NOMO-1 treated with DMSO at 0.1 percent for 48 hours (cell line): ENCODE data around the gene ARHGAP19.
"Not testable (repeated sequence)": the region's sequence is repeated elsewhere in the genome, so short reads cannot be mapped to it uniquely, and the experiment has no call there.

ENCODE experiments used
- DNase-seq: peaks from one replicate; lab custom pipeline; 2025; ENCODE audit not compliant: unreplicated experiment; lab: John Stamatoyannopoulos, UW

Gene ARHGAP19

GRCh38 chr10:97321804-97322190, 29.4 kb upstream of the ARHGAP19 start:
- DNase-seq, result no peak

- peak; percentile 55 for DNase-seq
Observed at GRCh38 chr10:97321032-97321803, 28.8 kb upstream of the ARHGAP19 start.

- no peak for DNase-seq
Observed at GRCh38 chr10:97320480-97321031, 28.1 kb upstream of the ARHGAP19 start.

GRCh38 chr10:97319671-97320479, 27.4 kb upstream of the ARHGAP19 start:
- DNase-seq, result peak; percentile 69

GRCh38 chr10:97318772-97319651, 26.6 kb upstream of the ARHGAP19 start, which contains the start of gene FRAT1:
FRAT1 (plus strand) TSS chr10:97319271; CDS start chr10:97319454, 183 bp downstream.
- DNase-seq, result peak; percentile 80

- DNase-seq, result peak; percentile 32
Observed at GRCh38 chr10:97314671-97315070, 22.2 kb upstream of the ARHGAP19 start.

- no peak for DNase-seq
Observed at GRCh38 chr10:97312897-97313296, 20.5 kb upstream of the ARHGAP19 start.

- DNase-seq, result no peak
Observed at GRCh38 chr10:97311111-97311626, 18.7 kb upstream of the ARHGAP19 start.

- peak; percentile 32 for DNase-seq
Observed at GRCh38 chr10:97307866-97308780, 15.7 kb upstream of the ARHGAP19 start.

- DNase-seq, result no peak
Observed at GRCh38 chr10:97307441-97307840, 15.0 kb upstream of the ARHGAP19 start.

GRCh38 chr10:97302088-97302791, 9.8 kb upstream of the ARHGAP19 start:
- no peak for DNase-seq

GRCh38 chr10:97300980-97301379, 8.5 kb upstream of the ARHGAP19 start:
- no peak for DNase-seq

- no peak for DNase-seq
Observed at GRCh38 chr10:97298223-97298571, 5.8 kb upstream of the ARHGAP19 start.

GRCh38 chr10:97297556-97298222, 5.3 kb upstream of the ARHGAP19 start:
- DNase-seq, result no peak

- DNase-seq, result no peak
Observed at GRCh38 chr10:97292862-97293198, 393 bp upstream of the ARHGAP19 start.

- no peak for DNase-seq
Observed at GRCh38 chr10:97291357-97292096, 910 bp downstream of the ARHGAP19 start.

- DNase-seq, result not testable (repeated sequence)
Observed at GRCh38 chr10:97290576-97291356, 1.7 kb downstream of the ARHGAP19 start.
